H9 (cell line): ENCODE data around the gene TMEM164. TPM values are rescaled to one million over a fixed set of nuclear protein-coding genes. Genes with fewer than 3 reads are reported as not detected.

ENCODE experiments used
- DNase-seq: peaks from one replicate; pipeline ENCODE4 v3.0.0-alpha.2; 2017
- H2AFZ ChIP-seq: one replicate; pipeline ENCODE4 v1.6.1; 2013; ENCODE audit warnings: mild to moderate bottlenecking, low read length, control low read depth, moderate library complexity
- H2AK5ac ChIP-seq: 2 replicates; pipeline ENCODE4 v1.6.1; 2013; ENCODE audit warnings: low read length, control low read depth, mixed read lengths; ENCODE audit not compliant: insufficient read length
- H2BK120ac ChIP-seq: one replicate; pipeline ENCODE4 v1.6.1; 2013; ENCODE audit warnings: low read depth, mild to moderate bottlenecking, low read length, control low read depth, inconsistent platforms; ENCODE audit not compliant: poor library complexity, severe bottlenecking
- H2BK12ac ChIP-seq: 2 replicates; pipeline ENCODE4 v1.6.1; 2013; ENCODE audit warnings: low read length, control low read depth, mixed read lengths, low read depth; ENCODE audit not compliant: insufficient read length
- H2BK15ac ChIP-seq: 2 replicates; pipeline ENCODE4 v1.6.1; 2013; ENCODE audit warnings: low read depth, low read length, control low read depth
- H2BK20ac ChIP-seq: one replicate; pipeline ENCODE4 v1.6.1; 2013; ENCODE audit warnings: low read depth, mild to moderate bottlenecking, low read length, control low read depth, inconsistent platforms; ENCODE audit not compliant: poor library complexity, severe bottlenecking
- H2BK5ac ChIP-seq: 2 replicates; pipeline ENCODE4 v1.6.1; 2013; ENCODE audit warnings: low read length, control low read depth, mixed read lengths; ENCODE audit not compliant: insufficient read length
- H3K14ac ChIP-seq: 2 replicates; pipeline ENCODE4 v1.6.1; 2013; ENCODE audit warnings: low read length, control low read depth; ENCODE audit not compliant: insufficient read depth
- H3K18ac ChIP-seq: 2 replicates; pipeline ENCODE4 v1.6.1; 2013; ENCODE audit warnings: low read depth, mild to moderate bottlenecking, mixed read lengths, low read length, control low read depth; ENCODE audit not compliant: insufficient read length
- H3K23ac ChIP-seq: 2 replicates; pipeline ENCODE4 v1.6.1; 2013; ENCODE audit warnings: low read length, control low read depth, mixed read lengths, low read depth; ENCODE audit not compliant: insufficient read length
- H3K23me2 ChIP-seq: 2 replicates; pipeline ENCODE4 v1.6.1; 2013; ENCODE audit warnings: low read depth, mild to moderate bottlenecking, mixed read lengths, low read length, control low read depth; ENCODE audit not compliant: insufficient read length, poor library complexity, severe bottlenecking
- H3K27ac ChIP-seq: 2 replicates; pipeline ENCODE4 v1.5.1; 2013; ENCODE audit warnings: low read length, control low read depth, mixed read lengths, low read depth; ENCODE audit not compliant: insufficient read length
- H3K27me3 ChIP-seq: 2 replicates; pipeline ENCODE4 v1.6.1; 2013; ENCODE audit warnings: low read length, control low read depth, inconsistent platforms; ENCODE audit not compliant: insufficient read depth
- H3K4ac ChIP-seq: 2 replicates; pipeline ENCODE4 v1.6.1; 2013; ENCODE audit warnings: low read depth, mild to moderate bottlenecking, control low read depth, inconsistent platforms, low read length, moderate library complexity
- H3K4me1 ChIP-seq: 2 replicates; pipeline ENCODE4 v1.6.1; 2013; ENCODE audit warnings: low read length, control low read depth, inconsistent platforms; ENCODE audit not compliant: insufficient read depth
- H3K4me2 ChIP-seq: 2 replicates; pipeline ENCODE4 v1.6.1; 2013; ENCODE audit warnings: low read length, control low read depth, mixed read lengths; ENCODE audit not compliant: insufficient read length, insufficient read depth
- H3K56ac ChIP-seq: 2 replicates; pipeline ENCODE4 v1.6.1; 2013; ENCODE audit warnings: low read depth, mild to moderate bottlenecking, mixed read lengths, low read length, control low read depth; ENCODE audit not compliant: insufficient read length
- H3K79me1 ChIP-seq: 2 replicates; pipeline ENCODE4 v1.6.1; 2013; ENCODE audit warnings: low read depth, mild to moderate bottlenecking, moderate library complexity, low read length, control low read depth, inconsistent platforms; ENCODE audit not compliant: insufficient read depth, poor library complexity, severe bottlenecking
- H3K79me2 ChIP-seq: 2 replicates; pipeline ENCODE4 v1.6.1; 2013; ENCODE audit warnings: low read length, control low read depth, inconsistent platforms; ENCODE audit not compliant: insufficient read depth
- H3K9ac ChIP-seq: 2 replicates; pipeline ENCODE4 v1.6.1; 2013; ENCODE audit warnings: low read length, control low read depth, mixed read lengths; ENCODE audit not compliant: insufficient read length; ENCODE audit errors: extremely low read depth
- H3K9me3 ChIP-seq: one replicate; pipeline ENCODE4 v1.6.1; 2013; ENCODE audit warnings: low read depth, low read length, inconsistent platforms; ENCODE audit not compliant: control insufficient read depth
- H3T11ph ChIP-seq: one replicate; pipeline ENCODE4 v1.6.1; 2013; ENCODE audit warnings: mild to moderate bottlenecking, low read length, control low read depth, inconsistent platforms
- H4K20me1 ChIP-seq: one replicate; pipeline ENCODE4 v1.6.1; 2013; ENCODE audit not compliant: control insufficient read depth, insufficient read length, insufficient read depth
- H4K5ac ChIP-seq: 2 replicates; pipeline ENCODE4 v1.6.1; 2013; ENCODE audit warnings: low read depth, mild to moderate bottlenecking, mixed read lengths, low read length, control low read depth; ENCODE audit not compliant: insufficient read length
- H4K8ac ChIP-seq: replicated peaks from 2 replicates; pipeline ENCODE4 v1.6.1; 2013; ENCODE audit warnings: low read length, control low read depth, mixed read lengths, low read depth; ENCODE audit not compliant: insufficient read length
- H4K91ac ChIP-seq: 2 replicates; pipeline ENCODE4 v1.6.1; 2013; ENCODE audit warnings: low read depth, mild to moderate bottlenecking, moderate library complexity, mixed read lengths, low read length, control low read depth; ENCODE audit not compliant: insufficient read length
- H3K27ac Mint-ChIP-seq, 3 experiments: 2 replicates in 2 of 3; 3 replicates in 1 of 3; pipeline ENCODE4 v1.8.0; 2020 to 2021; ENCODE audit warnings: mixed read lengths in 3 of 3, mild to moderate bottlenecking in 1 of 3, moderate library complexity in 1 of 3
- H3K27me3 Mint-ChIP-seq: 2 replicates; pipeline ENCODE4 v1.8.0; 2021; ENCODE audit warnings: low read depth, mild to moderate bottlenecking, moderate library complexity, mixed read lengths
- H3K36me3 Mint-ChIP-seq, 3 experiments: 2 replicates in 2 of 3; 3 replicates in 1 of 3; pipeline ENCODE4 v1.8.0; 2020 to 2021; ENCODE audit warnings: low read depth in 3 of 3, mixed read lengths in 3 of 3; ENCODE audit not compliant: insufficient read depth in 1 of 3
- H3K4me1 Mint-ChIP-seq, 2 experiments: 2 replicates each; pipeline ENCODE4 v1.8.0; 2020; ENCODE audit warnings: mixed read lengths in 2 of 2
- H3K4me3 Mint-ChIP-seq, 2 experiments: 2 replicates in 1 of 2; 3 replicates in 1 of 2; pipeline ENCODE4 v1.8.0; 2020 to 2021; ENCODE audit warnings: mild to moderate bottlenecking in 2 of 2, mixed read lengths in 2 of 2, moderate library complexity in 1 of 2
- H3K9me3 Mint-ChIP-seq, 2 experiments: 2 replicates in 1 of 2; 3 replicates in 1 of 2; pipeline ENCODE4 v1.8.0; 2020; ENCODE audit warnings: mild to moderate bottlenecking in 2 of 2, mixed read lengths in 2 of 2, moderate library complexity in 1 of 2
- WGBS: extraction: QIAGEN DNeasy Blood & Tissue Kit; methylation state at CpG from one replicate; pipeline ENCODE4 v1.1.7; 2013; ENCODE audit warnings: missing lambda C conversion rate, low lambda C conversion rate, mixed read lengths; ENCODE audit not compliant: insufficient read length; ENCODE audit errors: extremely low coverage; 5-methylcytosine and 5-hydroxymethylcytosine counted together
- total RNA-seq: library from RNA; stranded (reverse); gene quantifications from 2 replicates; pipeline ENCODE4 v1.2.1, GENCODE V29; 2021
- TF ChIP-seq, protein P1 (sequence below): fragments of 200-600 bp; sonication (generic); conservative IDR thresholded peaks from 3 replicates; pipeline ENCODE4 v1.8.0; 2021; ENCODE audit warnings: antibody characterized with exemption, mild to moderate bottlenecking

The TMEM164 gene
- total RNA-seq, 1 experiment from 2014 or later: 30.4 TPM

GRCh38 chrX:110170029-110170428, 167.1 kb downstream of the TMEM164 start:
- no peak overlapping the region for H2BK120ac ChIP-seq
- H3K18ac ChIP-seq: no peak overlapping the region
- H2BK5ac ChIP-seq: no peak overlapping the region
- DNase-seq: no peak
- H3K23ac ChIP-seq: no peak overlapping the region
- H3K4me1 ChIP-seq: peaks cover 6% of the 10 kb centered on the region; the same call in 1 of the 2 replicates
- H4K8ac ChIP-seq: no peak overlapping the region
- H3K4me1 Mint-ChIP-seq: peaks cover 12 to 14% of the 10 kb centered on the region in 2 experiments
- WGBS: no CpG with 5 or more reads among the region's 3 CpGs
- H2AFZ ChIP-seq: no peak overlapping the region
- no peak overlapping the region for H3K56ac ChIP-seq
- no peaks in the 10 kb centered on the region for H4K20me1 ChIP-seq
- no peak overlapping the region for H3K4me3 Mint-ChIP-seq
- no peaks in the 10 kb centered on the region for H3K27me3 Mint-ChIP-seq
- no peak overlapping the region for H4K5ac ChIP-seq
- H3K27ac Mint-ChIP-seq: no peak overlapping the region
- H2BK20ac ChIP-seq: no peak overlapping the region
- no peak overlapping the region for H3K4me2 ChIP-seq
- no peak overlapping the region for H3K14ac ChIP-seq
- no peak overlapping the region for H3T11ph ChIP-seq
- H3K27me3 ChIP-seq: no peaks in the 10 kb centered on the region
- peaks cover 0 to 19% (median 11%) of the 10 kb centered on the region in 3 experiments; a peak in 4 of 7 replicates for H3K36me3 Mint-ChIP-seq
- H2BK12ac ChIP-seq: no peak overlapping the region
- TF ChIP-seq, protein P1, sequence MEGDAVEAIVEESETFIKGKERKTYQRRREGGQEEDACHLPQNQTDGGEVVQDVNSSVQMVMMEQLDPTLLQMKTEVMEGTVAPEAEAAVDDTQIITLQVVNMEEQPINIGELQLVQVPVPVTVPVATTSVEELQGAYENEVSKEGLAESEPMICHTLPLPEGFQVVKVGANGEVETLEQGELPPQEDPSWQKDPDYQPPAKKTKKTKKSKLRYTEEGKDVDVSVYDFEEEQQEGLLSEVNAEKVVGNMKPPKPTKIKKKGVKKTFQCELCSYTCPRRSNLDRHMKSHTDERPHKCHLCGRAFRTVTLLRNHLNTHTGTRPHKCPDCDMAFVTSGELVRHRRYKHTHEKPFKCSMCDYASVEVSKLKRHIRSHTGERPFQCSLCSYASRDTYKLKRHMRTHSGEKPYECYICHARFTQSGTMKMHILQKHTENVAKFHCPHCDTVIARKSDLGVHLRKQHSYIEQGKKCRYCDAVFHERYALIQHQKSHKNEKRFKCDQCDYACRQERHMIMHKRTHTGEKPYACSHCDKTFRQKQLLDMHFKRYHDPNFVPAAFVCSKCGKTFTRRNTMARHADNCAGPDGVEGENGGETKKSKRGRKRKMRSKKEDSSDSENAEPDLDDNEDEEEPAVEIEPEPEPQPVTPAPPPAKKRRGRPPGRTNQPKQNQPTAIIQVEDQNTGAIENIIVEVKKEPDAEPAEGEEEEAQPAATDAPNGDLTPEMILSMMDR: no peak
- H3K9me3 Mint-ChIP-seq: no peaks in the 10 kb centered on the region
- H2AK5ac ChIP-seq: no peak overlapping the region
- no peaks in the 10 kb centered on the region for H3K23me2 ChIP-seq
- no peak overlapping the region for H3K27ac ChIP-seq
- no peak overlapping the region for H2BK15ac ChIP-seq
- H3K9me3 ChIP-seq: no peaks in the 10 kb centered on the region
- no peaks in the 10 kb centered on the region for H3K79me2 ChIP-seq
- no peak overlapping the region for H3K4ac ChIP-seq
- no peak overlapping the region for H3K9ac ChIP-seq
- H4K91ac ChIP-seq: no peak overlapping the region
- H3K79me1 ChIP-seq: no peaks in the 10 kb centered on the region
